Anterior cingulate cortex (tissue), 58 donors: ENCODE measurements around the gene PRAME.
"Not testable (repeated sequence)": the region's sequence is repeated elsewhere in the genome, so short reads cannot be mapped to it uniquely, and the experiment has no call there.

Experiments used
- DNase-seq, 58 donors: peaks; one replicate each; lab custom pipeline; 2025; lab: John Stamatoyannopoulos, UW

Gene PRAME, protein sequence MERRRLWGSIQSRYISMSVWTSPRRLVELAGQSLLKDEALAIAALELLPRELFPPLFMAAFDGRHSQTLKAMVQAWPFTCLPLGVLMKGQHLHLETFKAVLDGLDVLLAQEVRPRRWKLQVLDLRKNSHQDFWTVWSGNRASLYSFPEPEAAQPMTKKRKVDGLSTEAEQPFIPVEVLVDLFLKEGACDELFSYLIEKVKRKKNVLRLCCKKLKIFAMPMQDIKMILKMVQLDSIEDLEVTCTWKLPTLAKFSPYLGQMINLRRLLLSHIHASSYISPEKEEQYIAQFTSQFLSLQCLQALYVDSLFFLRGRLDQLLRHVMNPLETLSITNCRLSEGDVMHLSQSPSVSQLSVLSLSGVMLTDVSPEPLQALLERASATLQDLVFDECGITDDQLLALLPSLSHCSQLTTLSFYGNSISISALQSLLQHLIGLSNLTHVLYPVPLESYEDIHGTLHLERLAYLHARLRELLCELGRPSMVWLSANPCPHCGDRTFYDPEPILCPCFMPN

GRCh38 chr22:22558972-22559603 is at the start of gene PRAME:
PRAME (minus strand) TSS chr22:22559265; CDS start chr22:22556832, 2,433 bp downstream.
- peak in 4 of 58 donors; percentile 1 to 10 (median 5) for DNase-seq

- DNase-seq = not testable (repeated sequence)
Observed at GRCh38 chr22:22608022-22608421, 49.0 kb upstream of the PRAME start.

GRCh38 chr22:22605074-22605404 is 46.0 kb upstream of the PRAME start:
- DNase-seq = no peak

- DNase-seq = no peak
Observed at GRCh38 chr22:22604326-22605073, 45.4 kb upstream of the PRAME start.

DNA sequence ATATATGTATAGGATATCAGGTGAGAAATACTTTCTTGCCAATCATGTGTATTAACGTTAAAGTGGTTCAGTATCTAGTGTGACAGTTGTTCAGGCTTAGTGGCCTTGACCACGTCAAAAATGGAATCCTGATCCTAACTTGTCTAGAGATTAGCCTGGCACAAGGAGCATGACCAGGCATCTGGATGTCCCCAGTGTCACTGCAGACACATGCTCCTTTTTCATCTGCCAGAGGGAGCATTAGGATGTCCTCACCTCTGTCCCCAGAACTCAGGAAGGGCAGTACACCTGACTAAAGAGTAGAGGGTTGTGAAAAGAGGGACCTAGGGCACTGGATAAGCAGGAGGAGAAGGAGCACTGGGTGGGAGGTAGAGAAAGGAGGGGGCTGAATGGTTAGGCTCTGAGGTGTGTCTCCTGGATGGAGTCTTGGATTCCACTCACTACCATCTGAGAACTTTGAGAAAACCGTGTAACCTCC is 44.4 kb upstream of the PRAME start:
- DNase-seq = no peak

DNA sequence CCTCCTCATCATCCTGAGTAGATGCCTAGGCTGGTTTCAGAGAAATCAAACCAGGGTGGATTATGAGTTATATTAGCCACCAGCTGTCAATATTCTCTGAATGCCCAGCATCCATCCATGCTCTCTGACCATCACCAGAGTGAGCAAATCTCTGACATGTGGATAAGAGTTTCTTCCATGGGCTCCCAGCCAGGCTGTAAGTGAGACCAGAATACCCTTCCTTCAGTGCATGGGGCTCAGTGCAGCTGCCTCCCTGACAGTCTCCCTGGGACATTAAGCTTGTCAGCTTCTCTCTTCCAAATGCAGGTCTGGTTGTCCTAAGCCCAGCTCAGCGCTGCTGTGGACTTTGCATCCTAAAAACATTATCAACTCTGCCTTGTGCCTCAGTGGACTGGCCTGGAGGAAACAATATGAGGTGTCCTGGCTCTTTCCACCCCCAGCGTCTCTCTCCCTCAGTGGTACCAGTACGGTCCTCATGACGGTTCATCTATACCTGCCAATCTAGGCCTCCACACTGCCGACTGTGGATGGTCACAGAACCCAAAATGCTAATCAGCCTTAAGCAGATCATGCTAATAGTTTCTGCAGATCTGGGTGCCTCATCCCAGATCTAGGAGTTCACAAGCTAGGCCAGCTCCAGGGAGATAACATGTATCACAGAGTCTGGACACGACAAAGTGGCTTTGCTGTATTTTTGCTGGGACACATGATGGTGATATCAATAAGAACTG is 41.6 kb upstream of the PRAME start:
- no peak for DNase-seq

GRCh38 chr22:22599248-22599647 is 40.2 kb upstream of the PRAME start:
- no peak for DNase-seq

DNA sequence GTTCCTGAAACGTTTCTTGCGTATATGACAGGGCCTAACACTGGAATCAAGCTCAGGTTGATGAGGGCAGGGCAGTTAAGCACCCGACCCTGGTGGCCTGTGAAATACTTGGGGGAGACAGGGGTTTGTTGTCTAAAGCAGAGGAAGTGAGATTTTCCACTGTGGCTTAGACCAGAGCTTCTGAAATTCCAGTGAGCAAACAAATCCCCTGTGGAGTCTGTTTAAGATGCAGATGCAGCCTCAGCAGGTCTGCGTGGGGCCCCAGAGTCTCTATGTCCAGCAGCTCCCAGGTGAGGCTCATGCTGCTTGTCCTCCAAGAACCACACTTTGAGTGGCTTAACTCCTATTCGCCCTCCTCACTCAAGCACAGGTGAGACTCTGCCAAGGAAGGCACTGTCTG is 39.1 kb upstream of the PRAME start:
- no peak for DNase-seq

DNA sequence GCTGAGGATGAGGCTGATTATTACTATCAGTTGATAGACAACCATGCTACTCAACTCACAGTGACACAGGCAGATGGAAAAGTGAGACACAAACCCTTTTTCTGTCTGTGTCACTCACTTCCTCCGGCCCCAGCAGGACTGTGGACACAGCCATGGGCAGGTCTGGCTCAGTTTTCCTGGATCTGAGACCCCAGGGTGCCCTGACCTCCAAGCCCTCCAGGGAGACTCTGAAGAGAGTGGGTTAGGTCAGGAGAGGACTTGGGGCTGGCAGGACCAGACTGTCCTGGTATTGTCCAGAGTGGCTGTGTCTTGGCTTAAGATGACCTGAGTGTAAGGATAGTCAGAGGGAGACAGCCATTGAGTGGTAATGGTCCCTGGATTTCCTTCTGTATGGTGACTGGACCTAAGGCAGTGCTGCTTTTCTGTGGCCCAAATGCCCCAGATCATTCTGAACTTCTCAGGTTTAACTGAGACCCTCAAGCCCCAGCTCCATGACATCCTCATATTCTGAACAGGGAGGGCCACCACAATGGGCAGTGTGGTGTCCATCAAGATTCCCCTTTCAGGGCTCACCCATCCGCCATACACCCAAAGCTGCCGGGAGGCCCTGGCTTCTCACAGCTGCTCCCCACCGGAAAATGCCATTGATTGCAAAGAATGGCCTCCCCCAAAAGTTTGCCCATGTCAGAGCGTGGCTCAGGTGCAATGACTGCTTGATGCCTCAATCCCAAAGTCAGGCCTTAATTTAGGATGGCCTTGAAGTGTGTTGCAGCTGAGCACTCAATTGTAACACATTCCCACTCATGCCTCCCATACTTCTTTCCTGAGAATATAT is 36.2 kb upstream of the PRAME start:
- no peak for DNase-seq

DNA sequence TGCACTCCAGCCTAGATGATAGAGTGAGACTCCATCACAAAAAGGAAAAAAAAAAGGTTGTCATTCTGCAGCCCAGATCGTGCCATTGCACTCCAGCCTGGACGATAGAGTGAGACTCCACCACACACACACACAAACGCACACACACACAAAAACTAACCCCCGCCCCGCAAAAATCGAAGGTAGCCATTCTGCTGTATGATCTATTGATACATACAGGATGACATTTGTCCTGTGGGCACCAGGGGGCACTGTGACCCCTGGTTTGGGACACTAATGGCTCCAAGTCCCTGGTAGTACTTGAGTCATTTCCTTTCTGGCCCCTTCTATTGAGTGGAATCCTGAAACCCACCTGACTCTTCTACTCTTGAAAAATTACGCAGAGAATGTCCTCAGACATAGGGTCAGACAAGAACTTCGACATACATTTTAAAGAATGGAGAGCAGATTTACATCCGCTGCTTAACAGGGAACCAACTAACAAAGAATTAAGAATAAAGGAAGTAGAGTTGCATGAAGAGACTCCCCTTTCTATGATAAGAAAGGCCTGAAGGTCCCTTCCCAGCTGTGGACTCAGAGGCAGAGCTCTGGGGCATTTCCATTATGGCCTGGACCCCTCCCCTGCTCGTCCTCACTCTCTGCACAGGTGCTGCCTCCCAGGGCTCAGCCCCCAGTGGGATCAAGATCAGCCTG is 35.0 kb upstream of the PRAME start:
- peak in 7 of 58 donors; percentile 2 to 37 (median 10) for DNase-seq

GRCh38 chr22:22593250-22593649 is 34.2 kb upstream of the PRAME start:
- DNase-seq = no peak

GRCh38 chr22:22591348-22592299 is 32.6 kb upstream of the PRAME start:
- DNase-seq = peak in 1 of 58 donors; percentile 33

- DNase-seq = no peak
Observed at GRCh38 chr22:22590136-22590891, 31.2 kb upstream of the PRAME start.

- DNase-seq = no peak
Observed at GRCh38 chr22:22588485-22589164, 29.6 kb upstream of the PRAME start.

DNA sequence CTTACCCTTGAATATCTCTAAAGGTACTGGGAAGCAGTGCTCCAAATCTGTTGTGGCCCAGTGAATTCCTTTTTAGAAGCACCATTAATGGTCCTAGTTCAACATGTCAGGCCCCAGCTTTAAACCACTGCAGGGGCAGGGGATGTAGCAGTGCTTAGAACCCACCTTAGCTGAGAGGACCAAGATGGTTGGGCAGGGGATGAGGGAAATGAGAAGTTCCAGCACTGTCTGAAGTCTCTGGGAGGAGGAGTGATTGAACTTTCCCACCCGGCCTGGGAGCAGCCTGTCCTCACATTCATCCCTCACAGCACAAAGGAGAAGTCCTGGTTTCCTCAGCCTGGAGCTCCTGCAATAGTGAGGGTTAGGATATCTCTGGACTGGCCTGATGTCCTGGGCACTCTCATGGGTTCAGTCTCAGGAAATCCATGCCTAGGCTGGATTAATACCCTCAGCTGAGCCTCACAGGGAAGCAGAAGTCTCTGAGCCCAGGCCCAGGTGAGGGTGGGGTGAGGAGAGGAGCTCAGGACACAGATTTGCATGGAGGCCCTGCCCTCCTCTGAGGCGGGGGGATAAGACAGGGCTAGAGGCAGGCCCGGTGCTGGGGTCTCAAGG is 28.6 kb upstream of the PRAME start:
- no peak for DNase-seq

DNA sequence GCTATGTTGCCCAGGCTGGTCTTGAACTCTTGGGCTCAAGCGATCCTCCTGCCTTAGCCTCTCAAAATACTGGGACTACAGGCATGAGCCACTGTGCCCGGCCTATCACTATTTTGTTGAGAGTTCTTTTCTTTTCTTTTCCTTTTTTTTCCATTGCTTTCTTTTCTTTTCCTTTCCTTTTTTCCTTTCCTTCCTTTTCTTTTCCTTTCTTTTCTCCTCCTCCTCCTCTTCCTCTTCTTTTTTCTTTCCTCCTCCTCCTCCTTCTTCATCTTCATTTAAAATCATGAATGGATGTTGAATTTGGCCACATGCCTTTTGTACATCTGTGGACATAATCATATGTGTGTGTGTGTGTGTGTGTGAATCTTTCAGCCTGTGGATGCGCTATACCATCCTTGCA is 25.7 kb upstream of the PRAME start:
- DNase-seq = no peak
